ENCODE measurements around the gene MAP4. TPM values are rescaled to one million over a fixed set of nuclear protein-coding genes. Genes with fewer than 3 reads are reported as not detected.

The MAP4 gene
- total RNA-seq, 1 experiment from 2014 or later, result 140 TPM

DNA sequence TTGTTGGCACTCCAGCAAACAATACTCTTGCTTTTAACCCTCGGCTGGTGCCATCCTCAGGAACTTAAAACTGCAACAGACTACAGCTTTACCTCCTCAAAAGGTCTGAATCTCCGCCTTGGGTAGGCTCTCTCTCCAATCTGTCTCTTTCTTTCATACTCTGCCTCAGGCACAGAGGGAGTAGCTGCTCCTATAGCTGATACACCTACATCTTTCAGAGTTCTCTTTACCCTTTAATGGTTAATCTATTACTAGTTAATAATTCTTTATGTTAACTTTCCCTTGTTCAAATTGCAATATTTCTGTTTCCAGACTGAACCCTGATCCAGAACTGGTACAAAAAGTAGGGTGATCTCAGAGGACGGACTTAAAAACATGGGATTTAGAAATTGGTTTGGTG lies 66.2 kb downstream of the MAP4 start:
- Histone ChIP-seq H2AFZ (ENCODE audit: low read length) (no peak overlapping the region), H2BK15ac (ENCODE audit: low read depth, low read length) (no peak overlapping the region), H3K9ac (ENCODE audit: extremely low read depth, insufficient read length, low read length) (no peak overlapping the region), H2BK12ac (ENCODE audit: insufficient read length, low read depth, low read length) (no peak overlapping the region), H4K8ac (replicated peaks; ENCODE audit: insufficient read length, low read depth, low read length) (no peak overlapping the region), H3K27me3 (ENCODE audit: insufficient read depth, low read length) (no peaks in the 10 kb centered on the region), H3K18ac (ENCODE audit: insufficient read length, low read depth, low read length) (no peak overlapping the region), H3K9me3 (ENCODE audit: control insufficient read depth, low read depth, low read length) (no peaks in the 10 kb centered on the region), H3K79me2 (ENCODE audit: insufficient read depth, low read length) (no peaks in the 10 kb centered on the region), H3K4me2 (ENCODE audit: insufficient read depth, insufficient read length, low read length) (no peak overlapping the region), H4K91ac (ENCODE audit: insufficient read length, low read depth, low read length) (no peak overlapping the region), H3K14ac (ENCODE audit: insufficient read depth, low read length) (no peak overlapping the region), H3K23me2 (ENCODE audit: insufficient read length, low read depth, low read length, poor library complexity, severe bottlenecking) (no peaks in the 10 kb centered on the region), H3K27ac (ENCODE audit: insufficient read length, low read depth, low read length) (no peak overlapping the region), H3K56ac (ENCODE audit: insufficient read length, low read depth, low read length) (no peak overlapping the region), H3K23ac (ENCODE audit: insufficient read length, low read depth, low read length) (no peak overlapping the region), H2BK20ac (ENCODE audit: low read depth, low read length, poor library complexity, severe bottlenecking) (no peak overlapping the region), H2BK5ac (ENCODE audit: insufficient read length, low read length) (no peak overlapping the region), H3T11ph (ENCODE audit: low read length) (no peak overlapping the region), H2BK120ac (ENCODE audit: low read depth, low read length, poor library complexity, severe bottlenecking) (no peak overlapping the region), H3K4me1 (ENCODE audit: insufficient read depth, low read length) (no peaks in the 10 kb centered on the region), H2AK5ac (ENCODE audit: insufficient read length, low read length) (no peak overlapping the region), H3K4ac (ENCODE audit: low read depth, low read length) (no peak overlapping the region), H4K5ac (ENCODE audit: insufficient read length, low read depth, low read length) (no peak overlapping the region), H4K20me1 (ENCODE audit: control insufficient read depth, insufficient read depth, insufficient read length) (no peaks in the 10 kb centered on the region), H3K79me1 (ENCODE audit: insufficient read depth, low read depth, low read length, poor library complexity, severe bottlenecking) (no peaks in the 10 kb centered on the region)
- no peaks in the 10 kb centered on the region; a peak in 1 of 5 replicates for H3K9me3 Mint-ChIP-seq
- peaks cover 4 to 8% (median 7%) of the 10 kb centered on the region in 3 experiments for H3K36me3 Mint-ChIP-seq (ENCODE audit: insufficient read depth in 1 of 3, low read depth in 3 of 3)
- no peak overlapping the region; a peak in 1 of 7 replicates for H3K27ac Mint-ChIP-seq
- no peak overlapping the region; a peak in 1 of 5 replicates for H3K4me3 Mint-ChIP-seq
- TF ChIP-seq, protein P1, sequence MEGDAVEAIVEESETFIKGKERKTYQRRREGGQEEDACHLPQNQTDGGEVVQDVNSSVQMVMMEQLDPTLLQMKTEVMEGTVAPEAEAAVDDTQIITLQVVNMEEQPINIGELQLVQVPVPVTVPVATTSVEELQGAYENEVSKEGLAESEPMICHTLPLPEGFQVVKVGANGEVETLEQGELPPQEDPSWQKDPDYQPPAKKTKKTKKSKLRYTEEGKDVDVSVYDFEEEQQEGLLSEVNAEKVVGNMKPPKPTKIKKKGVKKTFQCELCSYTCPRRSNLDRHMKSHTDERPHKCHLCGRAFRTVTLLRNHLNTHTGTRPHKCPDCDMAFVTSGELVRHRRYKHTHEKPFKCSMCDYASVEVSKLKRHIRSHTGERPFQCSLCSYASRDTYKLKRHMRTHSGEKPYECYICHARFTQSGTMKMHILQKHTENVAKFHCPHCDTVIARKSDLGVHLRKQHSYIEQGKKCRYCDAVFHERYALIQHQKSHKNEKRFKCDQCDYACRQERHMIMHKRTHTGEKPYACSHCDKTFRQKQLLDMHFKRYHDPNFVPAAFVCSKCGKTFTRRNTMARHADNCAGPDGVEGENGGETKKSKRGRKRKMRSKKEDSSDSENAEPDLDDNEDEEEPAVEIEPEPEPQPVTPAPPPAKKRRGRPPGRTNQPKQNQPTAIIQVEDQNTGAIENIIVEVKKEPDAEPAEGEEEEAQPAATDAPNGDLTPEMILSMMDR (conservative IDR thresholded peaks at IDR 0.05), result no peak
- no CpG with 5 or more reads among the region's 3 CpGs for WGBS (ENCODE audit: extremely low coverage, insufficient read length, low lambda C conversion rate)
- no peaks in the 10 kb centered on the region for H3K27me3 Mint-ChIP-seq (ENCODE audit: low read depth)
- H3K4me1 Mint-ChIP-seq, result no peaks in the 10 kb centered on the region
- no peak for DNase-seq

Data from H9 (cell line).